Stimulated activated naive B cell treated with anti-CD40 and anti-IgM and Interleukin-4, amounts not matched to agents 10 μg/mL and 1 μg/mL and 100 μg/mL, for 72 hours (primary cell): ENCODE measurements around the gene GALNT13.

ENCODE experiments used
- ATAC-seq, 2 donors: fragments of 150-1000 bp; cut with Tn5 transposase; replicated peaks; 2 replicates each; pipeline ENCODE4 v1.10.0; 2021; ENCODE audit warnings: moderate library complexity in 1 of 2
- DNase-seq: peaks from one replicate; pipeline ENCODE4 v3.0.0; 2021
- H3K27ac Mint-ChIP-seq: one replicate; pipeline ENCODE4 v1.8.0; 2022; ENCODE audit warnings: mild to moderate bottlenecking, mixed read lengths
- H3K27me3 Mint-ChIP-seq, 2 donors: one replicate each; pipeline ENCODE4 v1.8.0; 2022; ENCODE audit warnings: mixed read lengths in 2 of 2
- H3K36me3 Mint-ChIP-seq, 2 donors: one replicate each; pipeline ENCODE4 v1.8.0; 2022; ENCODE audit warnings: mixed read lengths in 2 of 2, mild to moderate bottlenecking in 1 of 2
- H3K4me1 Mint-ChIP-seq, 2 donors: one replicate each; pipeline ENCODE4 v1.8.0; 2022; ENCODE audit warnings: mixed read lengths in 2 of 2, mild to moderate bottlenecking in 1 of 2
- H3K4me3 Mint-ChIP-seq, 2 donors: one replicate each; pipeline ENCODE4 v1.8.0; 2022; ENCODE audit warnings: mild to moderate bottlenecking in 2 of 2, mixed read lengths in 2 of 2, moderate library complexity in 1 of 2
- H3K9me3 Mint-ChIP-seq, 2 donors: one replicate each; pipeline ENCODE4 v1.8.0; 2022; ENCODE audit warnings: mixed read lengths in 2 of 2, mild to moderate bottlenecking in 1 of 2

GALNT13 gene

GRCh38 chr2:153871231-153872221, at the start of gene GALNT13:
Gene GALNT13 (plus strand): TSS chr2:153871922.
- H3K27ac Mint-ChIP-seq, result no peak within 1 kb of the TSS
- ATAC-seq (no peak), DNase-seq (no peak)
- peaks cover 4 to 8% of the 10 kb centered on the region in 2 donors for H3K9me3 Mint-ChIP-seq
- no peak within 1 kb of the TSS for H3K4me3 Mint-ChIP-seq
- peaks cover 0 to 3% of the 10 kb centered on the region in 2 donors for H3K4me1 Mint-ChIP-seq
- H3K36me3 Mint-ChIP-seq, result peaks cover 0 to 4% of the 10 kb centered on the region in 2 donors
- peaks cover 30 to 34% of the 10 kb centered on the region in 2 donors for H3K27me3 Mint-ChIP-seq

- H3K4me3 Mint-ChIP-seq, result no peak overlapping the region
- no peaks in the 10 kb centered on the region for H3K27me3 Mint-ChIP-seq
- no peak for DNase-seq
- no peaks in the 10 kb centered on the region for H3K36me3 Mint-ChIP-seq
- H3K27ac Mint-ChIP-seq, result no peak overlapping the region
- peaks cover 9 to 16% of the 10 kb centered on the region in 2 donors for H3K9me3 Mint-ChIP-seq
- ATAC-seq, result no peak
- no peaks in the 10 kb centered on the region for H3K4me1 Mint-ChIP-seq
Observed at GRCh38 chr2:153823880-153824279, 47.8 kb upstream of the GALNT13 start.

DNA sequence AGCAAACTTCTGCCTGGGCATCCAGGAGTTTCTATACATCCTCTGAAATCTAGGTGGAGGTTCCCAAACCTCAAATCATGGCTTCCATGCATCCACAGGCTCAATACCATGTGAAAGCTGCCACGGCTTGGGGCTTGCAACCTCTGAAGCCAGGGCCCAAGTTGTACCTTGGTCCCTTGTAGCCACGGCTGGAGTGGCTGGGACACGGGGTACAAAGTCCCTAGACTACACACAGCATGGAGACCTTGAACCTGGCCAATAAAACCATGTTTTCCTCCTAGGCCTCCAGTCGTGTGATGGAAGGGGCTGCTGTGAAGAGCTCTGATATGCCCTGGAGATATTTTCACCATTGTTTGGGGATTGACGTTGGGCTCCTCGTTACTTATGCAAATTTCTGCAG, 43.4 kb upstream of the GALNT13 start:
- Mint-ChIP-seq H3K36me3 (no peaks in the 10 kb centered on the region), H3K27me3 (no peaks in the 10 kb centered on the region), H3K9me3 (peaks cover 13 to 21% of the 10 kb centered on the region in 2 donors), H3K4me3 (no peak overlapping the region), H3K4me1 (no peaks in the 10 kb centered on the region), H3K27ac (no peak overlapping the region)
- no peak for DNase-seq
- ATAC-seq, result no peak

GRCh38 chr2:153834662-153835061, 37.1 kb upstream of the GALNT13 start:
- Mint-ChIP-seq H3K36me3 (no peaks in the 10 kb centered on the region), H3K4me3 (no peak overlapping the region), H3K4me1 (no peaks in the 10 kb centered on the region), H3K27me3 (no peaks in the 10 kb centered on the region), H3K27ac (no peak overlapping the region), H3K9me3 (peaks cover 8 to 12% of the 10 kb centered on the region in 2 donors)
- ATAC-seq, result no peak
- DNase-seq, result no peak

DNA sequence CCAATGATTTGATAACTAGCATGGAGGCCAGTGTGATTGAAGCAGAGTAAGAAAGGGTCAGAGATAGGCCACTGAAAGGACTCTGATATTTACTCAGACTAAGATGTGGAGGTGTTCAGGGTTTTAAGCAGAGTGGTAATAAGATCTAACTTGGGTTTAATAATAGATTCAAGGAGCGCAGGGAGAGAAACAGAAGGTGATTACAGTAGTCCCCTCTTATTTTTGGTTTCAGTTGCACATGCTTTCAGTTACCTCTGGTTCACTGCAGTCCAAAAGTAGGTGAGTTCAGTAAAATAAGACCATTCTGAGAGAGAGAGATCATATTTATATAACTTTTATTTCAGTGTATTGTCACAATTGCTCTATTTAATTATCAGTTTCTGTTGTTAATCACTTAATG, 13.5 kb upstream of the GALNT13 start:
- H3K27ac Mint-ChIP-seq, result no peak overlapping the region
- H3K4me1 Mint-ChIP-seq, result no peaks in the 10 kb centered on the region
- ATAC-seq (no peak), DNase-seq (no peak)
- H3K9me3 Mint-ChIP-seq, result peaks cover 0 to 4% of the 10 kb centered on the region in 2 donors
- H3K36me3 Mint-ChIP-seq, result no peaks in the 10 kb centered on the region
- no peaks in the 10 kb centered on the region for H3K27me3 Mint-ChIP-seq
- H3K4me3 Mint-ChIP-seq, result no peak overlapping the region

GRCh38 chr2:153864022-153864421, 7.7 kb upstream of the GALNT13 start:
- Mint-ChIP-seq H3K27me3 (no peaks in the 10 kb centered on the region), H3K9me3 (peaks cover 0 to 2% of the 10 kb centered on the region in 2 donors), H3K4me1 (no peaks in the 10 kb centered on the region), H3K4me3 (no peak overlapping the region), H3K36me3 (no peaks in the 10 kb centered on the region), H3K27ac (no peak overlapping the region)
- no peak for DNase-seq
- no peak for ATAC-seq

DNA sequence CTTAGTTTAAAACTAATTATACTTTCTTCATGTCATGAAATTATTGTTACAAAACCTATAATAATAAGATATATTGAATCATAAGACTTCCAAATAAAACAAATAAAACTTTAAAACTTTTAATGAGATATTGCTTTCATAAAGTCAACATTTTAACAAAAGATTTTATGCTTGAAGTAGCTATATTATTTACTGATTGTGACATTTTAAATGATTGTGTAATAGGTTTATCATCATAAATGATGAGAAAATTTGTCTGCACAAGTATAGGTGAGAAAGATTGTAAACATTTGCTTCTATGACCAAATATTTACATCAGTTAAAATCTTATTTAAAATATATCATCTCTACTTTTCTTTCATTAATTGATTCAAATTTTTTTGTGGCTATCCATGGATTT, 5.1 kb upstream of the GALNT13 start:
- Mint-ChIP-seq H3K4me1 (no peaks in the 10 kb centered on the region), H3K4me3 (no peak overlapping the region), H3K27me3 (peaks cover 7 to 12% of the 10 kb centered on the region in 2 donors), H3K27ac (no peak overlapping the region), H3K9me3 (peaks cover 0 to 2% of the 10 kb centered on the region in 2 donors), H3K36me3 (no peaks in the 10 kb centered on the region)
- DNase-seq, result no peak
- no peak for ATAC-seq

- peaks cover 4 to 6% of the 10 kb centered on the region in 2 donors for H3K9me3 Mint-ChIP-seq
- no peak for DNase-seq
Observed at GRCh38 chr2:153870308-153870707, 1.4 kb upstream of the GALNT13 start.

GRCh38 chr2:153872311-153873051, 759 bp downstream of the GALNT13 start:
- ATAC-seq, result no peak
- H3K4me3 Mint-ChIP-seq, result peak overlapping the region in 1 of 2 donors; percentile 10
- peaks cover 4 to 8% of the 10 kb centered on the region in 2 donors for H3K9me3 Mint-ChIP-seq
- no peak overlapping the region for H3K27ac Mint-ChIP-seq
- H3K4me1 Mint-ChIP-seq, result peaks cover 0 to 3% of the 10 kb centered on the region in 2 donors
- H3K27me3 Mint-ChIP-seq, result peaks cover 30 to 34% of the 10 kb centered on the region in 2 donors
- DNase-seq, result no peak
- peaks cover 0 to 4% of the 10 kb centered on the region in 2 donors for H3K36me3 Mint-ChIP-seq

More at GRCh38 chr2:153870308-153870707, 1.4 kb upstream of the GALNT13 start:
- H3K36me3 Mint-ChIP-seq, result peaks cover 0 to 4% of the 10 kb centered on the region in 2 donors
- H3K4me3 Mint-ChIP-seq, result no peak overlapping the region
- H3K4me1 Mint-ChIP-seq, result peaks cover 0 to 3% of the 10 kb centered on the region in 2 donors
- ATAC-seq, result no peak
- peaks cover 27 to 34% of the 10 kb centered on the region in 2 donors for H3K27me3 Mint-ChIP-seq
- no peak overlapping the region for H3K27ac Mint-ChIP-seq

- DNase-seq, result no peak
- peaks cover 0 to 4% of the 10 kb centered on the region in 2 donors for H3K36me3 Mint-ChIP-seq
- peak overlapping the region in 1 of 2 donors; percentile 10 for H3K4me3 Mint-ChIP-seq
Observed at GRCh38 chr2:153873052-153874048, 1.6 kb downstream of the GALNT13 start.

DNA sequence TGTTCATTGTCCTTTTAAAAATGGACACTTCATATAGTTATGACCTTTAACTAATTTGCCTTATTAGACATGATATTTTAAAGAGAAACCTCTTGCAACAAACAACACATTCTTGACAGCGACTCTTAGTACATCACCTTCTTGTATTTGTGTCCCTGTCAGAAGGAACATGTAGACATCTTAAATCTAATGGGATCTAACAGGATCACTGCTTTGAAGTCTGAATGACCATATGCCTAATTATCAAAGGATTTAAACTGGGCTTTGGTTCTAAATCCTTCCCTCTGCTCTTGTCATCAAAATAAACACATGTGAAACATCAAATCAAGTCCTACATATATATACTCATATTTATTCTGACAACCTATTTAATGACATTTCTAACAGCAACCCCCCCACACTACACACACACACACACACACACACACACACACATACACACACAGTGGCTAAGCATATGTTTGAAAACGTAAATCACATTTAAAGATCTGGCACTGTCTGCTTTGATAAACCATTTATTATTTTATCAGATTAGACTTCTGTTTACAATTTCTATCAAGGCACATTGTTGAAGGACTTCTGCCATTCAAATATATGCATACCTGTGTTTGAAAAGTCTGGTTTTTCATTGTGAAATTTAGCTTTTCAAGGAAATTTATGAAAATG, 4.2 kb downstream of the GALNT13 start:
- H3K4me3 Mint-ChIP-seq, result no peak overlapping the region
- ATAC-seq, result no peak
- H3K9me3 Mint-ChIP-seq, result peaks cover 6 to 8% of the 10 kb centered on the region in 2 donors
- H3K36me3 Mint-ChIP-seq, result peaks cover 0 to 4% of the 10 kb centered on the region in 2 donors
- H3K27ac Mint-ChIP-seq, result no peak overlapping the region
- H3K27me3 Mint-ChIP-seq, result peaks cover 28% of the 10 kb centered on the region in 2 donors
- H3K4me1 Mint-ChIP-seq, result peaks cover 0 to 3% of the 10 kb centered on the region in 2 donors
- DNase-seq, result no peak

More at GRCh38 chr2:153873052-153874048, 1.6 kb downstream of the GALNT13 start:
- Mint-ChIP-seq H3K27ac (no peak overlapping the region), H3K4me1 (peaks cover 0 to 3% of the 10 kb centered on the region in 2 donors), H3K27me3 (peaks cover 30 to 34% of the 10 kb centered on the region in 2 donors), H3K9me3 (peaks cover 5 to 8% of the 10 kb centered on the region in 2 donors)
- no peak for ATAC-seq

DNA sequence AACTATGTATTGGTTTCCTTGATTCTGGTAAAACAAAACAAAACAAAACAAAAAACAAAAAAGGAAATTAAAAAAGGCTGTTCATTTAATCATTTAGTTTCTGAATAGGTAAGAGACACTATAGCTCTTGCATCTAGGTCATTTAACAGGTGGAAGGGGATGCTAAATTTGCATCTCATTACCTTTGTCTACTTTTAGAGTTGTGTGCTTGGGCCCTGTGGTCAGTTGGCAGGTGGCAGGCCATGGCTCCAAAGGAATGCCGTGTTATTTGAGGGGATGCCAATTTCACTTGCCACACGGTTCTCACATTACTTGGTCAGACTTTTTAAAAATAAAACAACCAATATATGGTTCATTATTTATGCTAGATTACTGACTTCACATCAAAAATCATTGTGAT, 9.2 kb downstream of the GALNT13 start:
- Mint-ChIP-seq H3K9me3 (peaks cover 4 to 5% of the 10 kb centered on the region in 2 donors), H3K27ac (no peak overlapping the region), H3K36me3 (no peaks in the 10 kb centered on the region), H3K4me1 (no peaks in the 10 kb centered on the region), H3K27me3 (no peaks in the 10 kb centered on the region), H3K4me3 (no peak overlapping the region)
- DNase-seq (no peak), ATAC-seq (no peak)

DNA sequence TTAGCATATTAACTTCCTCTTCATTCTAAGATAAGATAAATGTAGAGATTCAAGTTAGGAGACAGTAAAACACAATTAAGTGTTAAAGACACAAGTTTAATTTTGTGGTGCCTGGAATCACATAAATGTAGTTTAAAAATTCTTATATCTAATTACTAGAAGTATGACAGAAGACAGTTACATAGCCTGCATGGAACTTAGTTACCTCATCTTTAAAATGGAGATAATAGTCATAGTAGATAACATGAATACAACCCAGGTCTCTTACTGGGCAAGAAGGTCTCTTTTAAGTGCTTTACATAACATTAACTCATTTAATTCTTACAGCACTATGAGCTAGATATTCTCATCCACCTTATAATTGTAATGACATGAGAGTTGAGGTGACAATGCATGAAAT, 15.1 kb downstream of the GALNT13 start:
- ATAC-seq (no peak), DNase-seq (no peak)
- no peaks in the 10 kb centered on the region for H3K27me3 Mint-ChIP-seq
- H3K36me3 Mint-ChIP-seq, result no peaks in the 10 kb centered on the region
- H3K27ac Mint-ChIP-seq, result no peak overlapping the region
- peaks cover 3 to 4% of the 10 kb centered on the region in 2 donors for H3K9me3 Mint-ChIP-seq
- H3K4me1 Mint-ChIP-seq, result no peaks in the 10 kb centered on the region
- H3K4me3 Mint-ChIP-seq, result no peak overlapping the region
